HCT116 (cell line): ENCODE results near the gene UQCC2.

Experiments used
- EZH2 ChIP-seq: fragments of 200-600 bp; sonication (generic); IDR thresholded peaks from 2 replicates; pipeline ENCODE4 v1.6.1; 2017; ENCODE audit warnings: antibody characterized with exemption, mixed run types
- ZNF274 ChIP-seq: fragments of 200-500 bp; sonication (Bioruptor generic); IDR thresholded peaks from 2 replicates; pipeline ENCODE4 v1.6.1; 2014; ENCODE audit warnings: mild to moderate bottlenecking, low read depth, low read length, inconsistent platforms
- TF ChIP-seq, protein P1 (sequence below), 3 experiments: fragments of 200-600 bp in 1 of 3; sonication (generic) in 1 of 3; IDR thresholded peaks in 2 of 3; conservative IDR thresholded peaks in 1 of 3; 2 replicates each; pipeline ENCODE4 v1.5.1; 2012 to 2017; ENCODE audit warnings: low read depth in 2 of 3, low read length in 2 of 3, antibody characterized with exemption in 1 of 3, borderline replicate concordance in 1 of 3, control low read depth in 1 of 3, mild to moderate bottlenecking in 1 of 3, mixed read lengths in 1 of 3, mixed run types in 1 of 3, moderate library complexity in 1 of 3; ENCODE audit not compliant: insufficient read depth in 1 of 3

DNA sequence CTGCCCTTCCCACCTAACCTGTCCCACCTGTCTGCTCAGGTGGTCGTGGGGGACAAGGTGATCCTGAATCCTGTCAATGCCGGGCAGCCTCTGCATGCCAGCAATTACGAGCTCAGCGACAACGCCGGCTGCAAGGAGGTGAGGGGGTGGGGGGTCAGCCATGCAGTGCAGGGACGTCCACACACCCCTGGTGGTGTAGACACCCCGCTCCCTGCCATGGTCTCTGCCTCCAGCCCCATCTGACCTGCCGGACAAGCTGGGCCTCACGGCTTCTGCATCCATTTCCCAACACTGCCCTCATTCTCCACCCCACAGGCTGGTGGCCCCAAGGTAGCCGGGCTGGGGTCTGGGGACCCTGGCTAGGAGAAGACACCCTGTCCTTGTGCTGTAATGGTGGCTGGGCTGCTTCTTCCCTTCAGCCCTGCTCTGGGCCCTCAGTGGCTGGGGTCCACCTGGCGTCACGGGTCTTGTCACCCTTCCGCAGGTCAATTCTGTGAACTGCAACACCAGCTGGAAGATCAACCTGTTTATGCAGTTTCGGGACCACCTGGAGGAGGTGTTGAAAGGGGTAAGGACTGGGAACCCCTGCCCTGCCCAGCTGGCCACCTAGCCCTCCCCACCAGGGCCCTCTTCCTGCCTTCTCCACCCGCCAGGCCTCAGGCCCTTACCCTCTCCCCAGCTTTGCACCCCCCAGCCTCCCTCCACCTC, 52.4 kb downstream of the UQCC2 start:
- TF ChIP-seq, protein P1, sequence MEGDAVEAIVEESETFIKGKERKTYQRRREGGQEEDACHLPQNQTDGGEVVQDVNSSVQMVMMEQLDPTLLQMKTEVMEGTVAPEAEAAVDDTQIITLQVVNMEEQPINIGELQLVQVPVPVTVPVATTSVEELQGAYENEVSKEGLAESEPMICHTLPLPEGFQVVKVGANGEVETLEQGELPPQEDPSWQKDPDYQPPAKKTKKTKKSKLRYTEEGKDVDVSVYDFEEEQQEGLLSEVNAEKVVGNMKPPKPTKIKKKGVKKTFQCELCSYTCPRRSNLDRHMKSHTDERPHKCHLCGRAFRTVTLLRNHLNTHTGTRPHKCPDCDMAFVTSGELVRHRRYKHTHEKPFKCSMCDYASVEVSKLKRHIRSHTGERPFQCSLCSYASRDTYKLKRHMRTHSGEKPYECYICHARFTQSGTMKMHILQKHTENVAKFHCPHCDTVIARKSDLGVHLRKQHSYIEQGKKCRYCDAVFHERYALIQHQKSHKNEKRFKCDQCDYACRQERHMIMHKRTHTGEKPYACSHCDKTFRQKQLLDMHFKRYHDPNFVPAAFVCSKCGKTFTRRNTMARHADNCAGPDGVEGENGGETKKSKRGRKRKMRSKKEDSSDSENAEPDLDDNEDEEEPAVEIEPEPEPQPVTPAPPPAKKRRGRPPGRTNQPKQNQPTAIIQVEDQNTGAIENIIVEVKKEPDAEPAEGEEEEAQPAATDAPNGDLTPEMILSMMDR (IDR thresholded peaks at IDR 0.05 in 2 of 3, conservative IDR thresholded peaks at IDR 0.05 in 1 of 3; ENCODE audit: borderline replicate concordance in 1 of 3, insufficient read depth in 1 of 3, low read depth in 2 of 3, low read length in 2 of 3), result no peak
- TF ChIP-seq ZNF274 (no peak), EZH2 (no peak)
